ENCODE data around the gene TBXAS1. TPM values are rescaled to one million over a fixed set of nuclear protein-coding genes. Genes with fewer than 3 reads are reported as not detected.

Gene TBXAS1
- total RNA-seq, 4 donors from 2014 or later, result 0.41 to 5.2 (median 3.3) TPM

DNA sequence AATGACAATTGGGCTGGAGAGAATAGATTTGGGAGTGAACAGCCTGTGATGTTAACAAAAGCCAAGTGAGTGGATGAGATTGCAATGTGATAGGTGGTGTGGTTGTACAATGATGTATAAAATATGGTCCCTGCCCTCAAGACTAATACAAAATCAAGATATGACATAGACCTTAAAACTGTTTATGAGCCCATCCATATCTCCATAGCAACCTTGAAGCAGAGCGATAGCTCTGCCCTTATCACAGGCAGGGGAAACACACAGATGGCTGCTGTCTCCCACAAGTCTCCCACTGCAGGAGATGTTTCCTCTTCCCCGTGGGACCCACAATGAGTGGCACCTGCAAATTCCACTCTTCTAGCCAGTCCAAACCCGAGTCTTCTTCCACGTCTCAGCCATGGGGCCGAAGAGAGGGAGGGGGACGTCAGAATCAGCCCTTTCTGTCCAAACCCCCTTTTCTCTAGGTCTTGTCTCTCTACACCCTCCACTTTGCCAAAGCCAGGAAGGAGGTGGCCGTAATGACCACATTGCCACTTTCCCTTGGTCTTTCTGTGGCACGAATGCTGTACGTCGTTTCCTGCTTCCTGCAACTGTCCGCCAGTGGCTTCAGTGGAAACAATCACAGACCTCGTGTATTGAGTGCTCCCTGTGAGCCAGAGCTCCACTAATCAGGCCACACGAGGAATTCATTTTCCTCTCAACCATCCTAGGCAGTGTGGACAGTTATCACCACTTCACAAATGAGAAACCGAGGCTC is 7.5 kb upstream of the TBXAS1 start:
- Histone ChIP-seq H3K9me3 (no peaks in the 10 kb centered on the region), H3K27me3 (no peaks in the 10 kb centered on the region), H3K4me3 (no peak overlapping the region), H3K36me3 (no peaks in the 10 kb centered on the region), H3K4me1 (no peaks in the 10 kb centered on the region), H3K27ac (no peak overlapping the region)
- no peak for ATAC-seq
- no peak for DNase-seq
- intact Hi-C loops (cut with DNase I; ENCODE audit: low total_unique reads), result no loop called here
- in situ Hi-C loops (cut with MboI; ENCODE audit: low sequenced_read_pairs in 4 of 4), result loop anchor here (10.0 to 25.0 kb wide), 2 partner anchors 177 to 334 kb away; partner anchors contain the start of gene KLRG2 (in 1 of the 4)
- TF ChIP-seq, protein P1, sequence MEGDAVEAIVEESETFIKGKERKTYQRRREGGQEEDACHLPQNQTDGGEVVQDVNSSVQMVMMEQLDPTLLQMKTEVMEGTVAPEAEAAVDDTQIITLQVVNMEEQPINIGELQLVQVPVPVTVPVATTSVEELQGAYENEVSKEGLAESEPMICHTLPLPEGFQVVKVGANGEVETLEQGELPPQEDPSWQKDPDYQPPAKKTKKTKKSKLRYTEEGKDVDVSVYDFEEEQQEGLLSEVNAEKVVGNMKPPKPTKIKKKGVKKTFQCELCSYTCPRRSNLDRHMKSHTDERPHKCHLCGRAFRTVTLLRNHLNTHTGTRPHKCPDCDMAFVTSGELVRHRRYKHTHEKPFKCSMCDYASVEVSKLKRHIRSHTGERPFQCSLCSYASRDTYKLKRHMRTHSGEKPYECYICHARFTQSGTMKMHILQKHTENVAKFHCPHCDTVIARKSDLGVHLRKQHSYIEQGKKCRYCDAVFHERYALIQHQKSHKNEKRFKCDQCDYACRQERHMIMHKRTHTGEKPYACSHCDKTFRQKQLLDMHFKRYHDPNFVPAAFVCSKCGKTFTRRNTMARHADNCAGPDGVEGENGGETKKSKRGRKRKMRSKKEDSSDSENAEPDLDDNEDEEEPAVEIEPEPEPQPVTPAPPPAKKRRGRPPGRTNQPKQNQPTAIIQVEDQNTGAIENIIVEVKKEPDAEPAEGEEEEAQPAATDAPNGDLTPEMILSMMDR (IDR thresholded peaks at IDR 0.05 in 4 of 5, conservative IDR thresholded peaks at IDR 0.05 in 1 of 5), result no peak
- no peak for TF ChIP-seq POLR2A (IDR thresholded peaks at IDR 0.05)

DNA sequence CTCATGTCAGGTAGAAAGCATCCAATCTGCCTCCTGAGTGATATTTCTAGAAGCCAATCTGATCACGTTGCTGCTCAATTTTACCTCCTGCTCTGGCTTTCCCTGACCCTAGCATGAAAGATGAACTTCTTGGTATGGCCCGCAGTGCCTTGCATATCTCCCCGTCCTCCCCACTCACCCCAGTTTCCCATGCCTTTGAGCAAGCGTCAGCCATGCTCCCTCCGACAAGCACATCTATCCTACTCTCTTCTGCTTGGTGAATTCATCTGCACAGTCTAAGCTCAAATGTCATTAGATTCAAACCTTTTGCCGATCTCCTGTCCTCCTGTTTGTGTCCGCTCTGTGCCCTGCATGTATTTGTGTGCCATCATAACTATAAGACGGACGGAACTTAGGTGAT is 6.2 kb upstream of the TBXAS1 start:
- Histone ChIP-seq H3K4me1 (no peaks in the 10 kb centered on the region), H3K27ac (no peak overlapping the region), H3K36me3 (no peaks in the 10 kb centered on the region), H3K4me3 (no peak overlapping the region), H3K27me3 (no peaks in the 10 kb centered on the region), H3K9me3 (no peaks in the 10 kb centered on the region)
- ATAC-seq (no peak), DNase-seq (no peak)
- TF ChIP-seq, protein P1 (IDR thresholded peaks at IDR 0.05 in 4 of 5, conservative IDR thresholded peaks at IDR 0.05 in 1 of 5), result no peak
- no peak for TF ChIP-seq POLR2A (IDR thresholded peaks at IDR 0.05)
- intact Hi-C loops (cut with DNase I; ENCODE audit: low total_unique reads) (no loop called here), in situ Hi-C loops (cut with MboI; ENCODE audit: low sequenced_read_pairs in 4 of 4) (loop anchor here (10.0 to 25.0 kb wide), 2 partner anchors 178 to 336 kb away; partner anchors contain the start of gene KLRG2 (in 1 of the 4))

GRCh38 chr7:139823959-139824521 is 5.0 kb upstream of the TBXAS1 start:
- no peaks in the 10 kb centered on the region for H3K4me1 ChIP-seq
- no peak for ATAC-seq
- in situ Hi-C loops (cut with MboI; ENCODE audit: low sequenced_read_pairs in 4 of 4), result loop anchor here (10.0 to 25.0 kb wide), 2 partner anchors 179 to 337 kb away; partner anchors contain the start of gene KLRG2 (in 1 of the 4)
- H3K36me3 ChIP-seq, result no peaks in the 10 kb centered on the region
- no peaks in the 10 kb centered on the region for H3K9me3 ChIP-seq
- no peak for TF ChIP-seq POLR2A (IDR thresholded peaks at IDR 0.05)
- TF ChIP-seq, protein P1 (IDR thresholded peaks at IDR 0.05 in 4 of 5, conservative IDR thresholded peaks at IDR 0.05 in 1 of 5), result no peak
- H3K4me3 ChIP-seq, result no peak overlapping the region
- H3K27ac ChIP-seq, result no peak overlapping the region
- intact Hi-C loops (cut with DNase I; ENCODE audit: low total_unique reads), result no loop called here
- no peak for DNase-seq
- no peaks in the 10 kb centered on the region for H3K27me3 ChIP-seq

DNA sequence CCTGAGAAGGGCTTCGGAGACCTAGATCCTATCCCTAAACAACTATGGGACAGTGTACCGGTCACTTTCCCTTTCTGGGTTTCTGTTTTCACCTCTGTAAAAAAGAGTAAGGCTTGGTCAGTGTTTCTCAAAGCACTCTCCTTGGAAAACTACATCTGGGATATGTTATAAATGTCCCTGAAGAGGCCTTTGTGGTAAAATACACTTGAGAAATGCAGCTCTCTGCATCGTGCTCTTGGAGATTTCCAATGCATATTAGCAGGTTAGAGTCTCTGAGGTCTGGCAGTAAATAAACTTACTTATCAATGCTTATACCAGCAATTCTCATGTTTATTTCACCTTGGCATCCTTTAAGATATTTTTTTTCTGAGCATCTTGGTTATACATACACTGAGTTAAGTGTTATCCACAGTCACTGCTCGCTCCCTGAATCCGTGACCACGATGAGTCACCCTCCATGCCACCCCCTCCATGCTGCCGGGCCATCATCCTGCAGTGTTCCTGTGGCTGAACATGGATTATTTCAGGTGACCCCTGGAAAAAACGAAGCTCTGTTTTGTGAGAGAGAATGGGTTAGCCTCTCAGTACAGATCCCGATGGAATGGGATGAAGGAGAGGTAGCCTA is 3.3 kb upstream of the TBXAS1 start:
- Histone ChIP-seq H3K27ac (no peak overlapping the region), H3K36me3 (no peaks in the 10 kb centered on the region), H3K9me3 (no peaks in the 10 kb centered on the region), H3K4me1 (no peaks in the 10 kb centered on the region), H3K4me3 (no peak overlapping the region), H3K27me3 (no peaks in the 10 kb centered on the region)
- intact Hi-C loops (cut with DNase I; ENCODE audit: low total_unique reads) (no loop called here), in situ Hi-C loops (cut with MboI; ENCODE audit: low sequenced_read_pairs in 4 of 4) (loop anchor here in 3 of 4 donors (10.0 kb wide), 1 partner anchor 181 kb away; no protein-coding TSS in a partner anchor)
- no peak for TF ChIP-seq POLR2A (IDR thresholded peaks at IDR 0.05)
- TF ChIP-seq, protein P1 (IDR thresholded peaks at IDR 0.05 in 4 of 5, conservative IDR thresholded peaks at IDR 0.05 in 1 of 5), result no peak
- DNase-seq (no peak), ATAC-seq (no peak)

Measured in gastrocnemius medialis (tissue), 4 donors.